Stimulated activated CD4-positive, alpha-beta T cell treated with anti-CD3 and anti-CD28 coated beads, TNF-alpha, amount 100 ng/mL, for 24 hours (primary cell): ENCODE data around the gene SLC34A1.
A peak's percentile ranks its signal among the peaks of the same experiment; 100 is the strongest.

Experiments
- DNase-seq, 3 experiments: peaks; one replicate each; pipeline ENCODE4 v3.0.0-alpha.2; 2020; ENCODE audit warnings: low read depth in 3 of 3

SLC34A1 gene

GRCh38 chr5:177388521-177389052, 4.4 kb downstream of the SLC34A1 start:
- no peak for DNase-seq

DNA sequence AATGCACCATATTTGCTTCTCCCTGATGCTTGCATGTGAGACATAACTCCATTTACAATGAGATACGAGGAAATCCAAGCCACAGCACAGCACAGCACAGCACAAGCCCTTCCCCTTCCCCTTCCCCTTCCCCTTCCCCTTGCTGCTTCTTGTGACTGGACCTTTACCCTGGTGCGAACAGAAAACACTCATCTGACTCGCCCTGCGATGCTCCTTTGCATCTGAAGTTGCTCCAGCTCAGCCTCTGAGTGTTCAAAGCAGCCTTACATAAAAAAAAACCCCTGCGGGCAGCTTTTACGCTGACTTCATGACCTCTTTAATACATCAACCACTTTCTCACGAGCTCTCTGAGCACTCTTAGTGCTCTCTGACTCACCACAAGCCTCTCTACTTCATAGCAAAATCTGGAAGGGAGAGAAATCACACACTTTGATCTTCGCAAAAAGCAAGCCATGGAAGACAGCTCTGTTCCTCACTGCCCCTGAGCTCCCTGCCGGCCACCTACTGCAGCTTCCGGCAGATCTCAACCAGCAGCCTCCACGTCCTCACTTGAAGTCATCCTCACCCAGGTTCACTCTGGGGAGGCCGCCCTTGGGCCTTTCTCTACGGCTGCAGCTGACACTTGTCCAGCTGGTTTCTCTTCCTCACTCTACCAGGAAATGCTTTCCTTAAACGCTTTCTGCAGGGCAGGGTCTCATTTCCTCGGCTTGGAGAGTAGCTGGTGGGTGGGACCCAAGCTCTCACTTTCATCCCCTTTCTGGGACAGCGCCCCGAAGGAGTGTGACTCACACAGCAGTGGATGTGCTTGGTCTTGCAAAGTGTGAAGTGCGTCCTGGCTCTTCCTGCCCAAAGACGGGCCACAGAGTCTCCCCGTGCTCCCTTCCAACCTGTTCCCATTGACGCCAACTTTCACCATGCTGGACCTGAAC, 5.3 kb downstream of the SLC34A1 start:
- peak in 2 of 3 experiments; percentile 44 to 50 for DNase-seq

DNA sequence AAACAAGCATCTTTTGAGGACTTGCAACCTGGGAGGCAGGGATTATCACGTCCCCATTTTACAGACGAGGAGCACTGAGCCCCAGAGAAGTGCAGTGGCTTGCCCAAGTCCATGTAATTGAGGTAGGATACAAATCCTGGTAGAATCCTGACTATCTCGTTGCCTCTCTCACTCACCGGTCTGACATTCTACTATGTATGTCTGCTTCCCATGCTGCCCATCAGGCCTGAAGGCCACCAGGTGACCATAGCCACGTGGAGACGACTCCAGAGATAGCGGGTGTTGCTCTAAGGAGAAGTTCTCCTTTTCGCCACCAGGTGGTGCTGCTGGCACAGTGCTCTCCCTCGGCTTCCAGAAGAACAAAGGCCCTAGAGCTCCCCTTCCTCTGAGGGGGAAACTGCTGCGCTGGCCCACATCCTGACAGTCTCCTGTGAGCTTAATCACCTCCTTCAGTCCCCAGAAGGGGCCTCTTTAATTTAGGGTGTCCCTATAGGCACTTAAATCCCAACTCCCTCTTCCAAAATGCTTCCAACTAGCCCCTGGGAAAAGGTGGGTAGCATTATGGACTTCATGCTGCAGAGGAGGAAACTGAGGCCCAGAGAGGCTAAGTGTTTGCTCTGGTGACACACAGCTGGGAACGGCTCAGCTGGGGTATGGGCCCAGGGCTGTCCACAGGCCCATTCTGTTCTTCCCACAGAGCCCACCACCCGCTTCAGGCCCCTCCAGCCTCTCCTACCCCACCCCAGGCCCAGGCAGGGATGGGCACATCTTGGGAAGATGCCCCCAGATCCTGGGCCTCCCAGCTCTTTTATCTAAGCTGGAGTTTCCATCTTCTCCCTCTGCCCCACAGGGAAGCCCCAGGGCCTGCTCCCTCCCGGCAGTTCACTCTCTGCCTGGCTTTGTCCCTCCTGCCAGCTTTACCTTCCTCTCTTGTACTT, 6.4 kb downstream of the SLC34A1 start:
- DNase-seq = peak; percentile 78 to 84 (median 78)

DNA sequence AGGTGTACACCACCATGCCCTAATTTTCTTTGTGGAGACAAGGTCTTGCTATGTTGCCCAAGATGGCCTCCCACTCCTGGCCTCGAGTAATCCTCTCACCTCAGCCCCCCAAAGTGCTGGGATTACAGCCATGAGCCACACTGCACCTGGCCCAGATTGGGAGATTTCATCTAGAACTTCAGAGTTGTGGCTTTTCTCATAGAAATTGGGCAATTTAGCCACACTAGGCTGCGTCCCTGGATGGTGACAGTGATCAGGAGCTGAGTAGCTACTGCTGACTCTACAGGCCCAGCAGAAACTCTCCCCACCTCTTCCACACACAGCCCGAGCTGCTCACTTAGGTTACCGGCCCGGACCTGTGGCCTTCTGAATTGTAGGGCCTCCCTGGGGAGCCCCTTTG, 8.5 kb downstream of the SLC34A1 start:
- no peak for DNase-seq

DNA sequence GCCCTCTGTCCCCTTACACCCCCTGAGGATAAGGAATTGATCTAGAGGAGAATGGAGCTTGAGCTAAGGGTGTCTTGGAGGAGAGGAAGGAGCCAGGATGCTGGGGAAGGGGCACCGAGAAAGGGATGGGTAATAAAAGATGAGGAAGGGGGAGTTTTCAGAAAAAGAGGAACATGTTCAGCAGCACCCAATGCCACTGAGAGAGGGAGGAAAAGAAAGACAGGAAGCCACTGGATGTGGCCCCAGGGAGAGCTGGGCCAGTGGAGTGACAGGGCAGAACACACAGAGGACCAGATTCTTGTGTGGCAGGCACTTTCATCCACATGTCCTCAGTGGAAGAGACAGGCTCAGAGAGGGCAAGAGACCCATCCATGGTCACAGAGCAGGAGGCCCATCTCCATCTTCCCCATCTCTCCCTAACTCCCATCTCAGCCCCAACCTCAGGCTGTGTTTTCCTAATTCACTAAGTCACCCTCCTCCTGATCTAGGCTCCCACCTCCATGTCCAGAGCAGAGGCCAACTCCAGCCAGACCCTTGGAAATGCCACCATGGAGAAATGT, 9.1 kb downstream of the SLC34A1 start:
- no peak for DNase-seq

GRCh38 chr5:177393990-177394389, 9.8 kb downstream of the SLC34A1 start:
- no peak for DNase-seq

- DNase-seq = no peak
Measured at GRCh38 chr5:177396078-177396477, 11.8 kb downstream of the SLC34A1 start.

DNA sequence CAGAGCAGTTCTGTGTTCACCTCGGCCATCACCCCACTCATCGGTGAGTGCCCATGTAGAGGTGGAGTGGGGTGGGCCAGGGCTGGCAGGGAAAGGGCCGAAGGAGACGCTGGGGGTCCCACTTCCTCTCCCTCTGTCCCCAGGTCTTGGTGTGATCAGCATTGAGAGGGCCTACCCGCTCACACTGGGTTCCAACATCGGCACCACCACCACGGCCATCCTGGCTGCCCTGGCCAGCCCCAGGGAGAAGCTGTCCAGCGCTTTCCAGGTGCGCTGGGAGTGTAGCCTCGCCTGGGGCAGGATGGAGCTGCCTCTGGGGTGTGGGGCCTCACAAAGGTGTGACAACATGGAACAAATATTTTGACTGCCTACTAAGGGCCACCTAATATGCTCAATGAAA, 12.6 kb downstream of the SLC34A1 start:
- no peak for DNase-seq

- DNase-seq = no peak
Measured at GRCh38 chr5:177397875-177398390, 13.7 kb downstream of the SLC34A1 start.

DNA sequence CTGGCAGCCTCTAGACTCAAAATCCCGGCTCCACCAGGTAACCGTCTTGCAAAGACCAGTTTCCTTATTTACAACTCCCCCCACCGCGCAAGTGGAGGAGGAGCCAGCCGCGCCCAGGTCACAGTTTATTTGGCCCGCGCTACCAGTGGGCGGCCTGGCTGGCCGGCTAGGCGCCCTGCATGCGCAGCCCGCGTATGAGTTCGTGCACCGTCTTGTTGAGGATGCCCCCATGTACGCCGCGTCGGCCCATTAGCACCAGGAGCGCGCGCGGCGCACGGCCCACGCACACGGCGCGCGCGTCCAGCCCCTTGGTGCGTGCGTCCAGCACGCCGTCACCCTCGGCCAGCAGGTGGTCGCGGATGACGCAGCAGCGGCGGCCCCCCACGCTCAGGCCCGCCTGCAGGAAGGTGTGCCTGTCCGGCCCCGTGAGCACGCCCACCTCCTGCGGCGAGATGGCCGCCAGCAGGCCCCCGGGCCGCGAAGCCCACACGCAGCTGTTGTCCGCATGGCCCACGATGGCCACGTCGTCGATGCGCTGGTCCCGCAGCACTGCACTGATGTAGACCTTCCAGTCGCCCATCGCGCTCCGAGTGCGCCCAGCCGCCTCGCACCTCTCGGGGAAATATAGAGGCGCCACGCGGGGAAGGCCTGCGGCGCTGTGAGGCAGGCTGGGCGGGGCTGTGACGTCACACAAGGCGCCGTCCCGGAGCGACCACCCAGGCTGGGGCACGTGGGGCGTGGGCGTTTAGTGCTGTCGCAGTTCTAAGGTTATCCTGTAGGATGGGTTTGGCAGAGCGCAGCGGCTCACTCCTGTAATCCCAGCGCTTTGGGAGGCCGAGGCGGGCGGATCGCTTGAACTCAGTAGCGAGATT, 16.0 kb downstream of the SLC34A1 start, which contains the start of gene PFN3:
TSS of gene PFN3 (minus strand) at position 665 of the 872 bp plus-strand sequence. CDS start at position 580, 85 bp downstream.
- DNase-seq = no peak

DNA sequence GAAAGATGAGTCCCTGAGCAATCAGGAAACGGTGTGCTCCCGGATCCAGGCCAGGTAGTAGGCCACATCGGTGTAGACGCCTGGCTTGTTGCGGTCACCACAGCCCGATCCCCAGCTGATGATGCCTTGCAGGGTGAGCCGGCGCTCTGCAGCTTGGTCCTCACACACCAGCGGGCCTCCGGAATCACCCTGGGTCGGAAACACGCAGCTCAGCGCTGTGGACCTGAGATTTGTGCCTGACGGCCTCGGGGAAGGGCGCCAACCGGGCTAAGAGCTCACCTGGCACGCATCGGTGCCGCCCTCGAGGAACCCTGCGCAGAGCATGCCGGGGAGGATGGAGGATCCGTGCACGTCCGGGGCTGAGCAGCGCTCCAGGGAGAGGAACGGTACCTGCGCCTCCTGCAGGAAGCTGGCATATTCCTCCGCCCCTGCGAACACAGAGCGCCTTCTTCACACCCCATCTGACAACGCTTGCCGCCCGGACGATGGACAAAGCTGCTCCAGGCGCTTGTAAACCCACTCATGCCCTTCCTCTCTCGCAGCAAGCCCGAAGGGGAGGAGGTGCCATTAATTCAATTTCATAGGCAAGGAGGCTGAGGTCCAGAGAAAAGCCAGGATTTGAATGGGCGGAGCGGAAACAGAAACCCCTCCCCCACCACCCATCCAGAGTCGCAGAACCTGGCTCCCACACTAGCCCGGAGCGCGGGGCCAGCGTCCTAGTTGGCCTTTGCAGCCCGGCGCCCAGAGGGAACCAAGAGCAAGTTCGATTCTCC, 18.2 kb downstream of the SLC34A1 start:
- peak in 2 of 3 experiments; percentile 47 to 76 for DNase-seq

DNA sequence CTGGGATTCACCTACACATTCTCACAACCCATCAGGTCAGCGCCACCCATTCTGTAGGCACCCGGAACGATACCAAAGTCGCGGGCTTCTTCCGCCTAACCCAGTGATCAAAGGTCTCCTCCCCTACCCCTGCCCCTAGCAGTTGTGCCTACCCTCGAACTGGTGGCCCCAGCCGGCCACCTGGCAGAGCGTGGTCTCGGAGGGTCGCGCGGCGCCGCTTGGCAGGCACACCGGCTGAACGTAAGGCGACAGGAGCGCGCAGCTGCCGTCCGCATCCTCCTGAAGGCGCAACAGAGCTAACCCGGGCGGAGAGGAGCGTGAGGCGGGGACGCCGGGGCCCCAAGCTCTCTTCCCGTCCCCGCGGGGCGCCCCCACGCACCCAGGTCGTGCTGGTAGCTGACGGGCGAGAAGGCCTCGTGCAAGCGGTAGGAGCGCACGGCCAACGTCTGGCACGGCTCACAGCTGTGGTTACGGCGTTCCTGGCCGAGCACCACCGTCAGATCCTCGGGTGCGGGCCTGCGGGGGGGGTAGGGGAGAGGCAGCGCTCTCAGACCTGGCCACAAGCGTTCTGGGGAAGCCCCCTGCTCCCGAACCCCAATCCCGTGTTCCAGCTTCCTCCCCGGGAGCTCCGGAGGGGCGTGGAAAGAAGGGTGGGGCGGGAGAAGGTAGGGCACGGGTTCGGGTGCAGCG, 19.0 kb downstream of the SLC34A1 start:
- peak in 1 of 3 experiments; percentile 41 for DNase-seq

DNA sequence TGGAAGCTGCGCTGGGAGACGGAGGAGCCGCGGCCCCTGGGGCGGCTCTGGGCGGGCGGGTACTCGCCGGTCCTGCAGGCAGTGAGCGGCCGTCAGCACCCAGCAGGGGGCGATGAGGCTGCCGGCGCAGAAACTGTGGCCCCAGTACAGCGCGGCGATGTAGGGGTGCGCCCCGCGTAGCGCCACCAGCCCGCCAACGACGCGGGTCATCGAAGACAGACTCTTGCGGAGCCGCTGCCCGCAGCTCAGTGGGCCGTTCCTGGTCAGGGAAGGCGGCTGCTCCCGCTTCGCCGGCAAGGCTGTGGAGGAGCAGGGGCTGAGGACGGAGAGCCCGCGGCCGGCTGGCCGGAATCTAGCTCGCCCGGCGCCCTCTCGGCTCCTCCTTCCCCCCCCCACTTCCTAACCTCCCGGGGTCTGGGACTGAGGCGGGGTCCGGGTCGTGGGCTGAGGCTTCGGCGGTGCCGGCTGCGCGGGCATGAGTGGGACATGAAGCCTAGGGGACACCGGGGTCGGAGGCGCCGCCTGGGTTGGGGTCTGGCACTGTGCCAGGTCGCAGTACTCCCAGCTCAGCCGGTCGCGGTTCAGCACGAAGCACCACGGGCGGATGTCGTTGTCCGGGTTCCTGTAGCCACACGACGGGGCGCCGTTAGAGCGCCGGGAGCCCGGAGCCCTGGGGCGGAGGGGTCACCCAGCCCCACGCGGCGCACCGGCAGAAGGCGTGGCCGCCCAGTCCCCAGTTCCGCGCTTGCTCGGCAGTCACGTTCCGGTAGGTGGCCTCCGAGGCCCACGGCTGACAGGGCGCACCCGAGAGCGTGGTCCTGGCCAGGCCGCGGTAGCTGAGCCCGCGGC, 19.8 kb downstream of the SLC34A1 start:
- DNase-seq = peak; percentile 66 to 86 (median 67)

- no peak for DNase-seq
Measured at GRCh38 chr5:177404641-177405179, 20.5 kb downstream of the SLC34A1 start.

- DNase-seq = no peak
Measured at GRCh38 chr5:177405312-177405711, 21.1 kb downstream of the SLC34A1 start.

GRCh38 chr5:177405805-177406204, 21.6 kb downstream of the SLC34A1 start:
- DNase-seq = no peak

- no peak for DNase-seq
Measured at GRCh38 chr5:177409043-177409801, 25.0 kb downstream of the SLC34A1 start, which contains the start of gene F12. Gene F12 (minus strand): TSS chr5:177409564. CDS start chr5:177409527, 37 bp downstream.
